Lung microvascular endothelial cell (primary cell): ENCODE data around the gene RELN. TPM values are rescaled to one million over a fixed set of nuclear protein-coding genes. Genes with fewer than 3 reads are reported as not detected.
A peak's percentile ranks its signal among the peaks of the same experiment; 100 is the strongest.
"Not testable (repeated sequence)": the region's sequence is repeated elsewhere in the genome, so short reads cannot be mapped to it uniquely, and the experiment has no call there.

Source experiments
- DNase-seq, 2 donors: peaks; one replicate each; pipeline versions ENCODE4 v3.0.0 to v3.0.0-alpha.2; 2010; ENCODE audit warnings: low read depth in 2 of 2
- total RNA-seq: library from RNA; depleted of rRNA; stranded (reverse); fragments of >200 nt; gene quantifications from 2 replicates; pipeline ENCODE4 v1.2.1, GENCODE V29; 2014

RELN gene
- total RNA-seq, 1 donor from 2014 or later, result 1,451 TPM

DNA sequence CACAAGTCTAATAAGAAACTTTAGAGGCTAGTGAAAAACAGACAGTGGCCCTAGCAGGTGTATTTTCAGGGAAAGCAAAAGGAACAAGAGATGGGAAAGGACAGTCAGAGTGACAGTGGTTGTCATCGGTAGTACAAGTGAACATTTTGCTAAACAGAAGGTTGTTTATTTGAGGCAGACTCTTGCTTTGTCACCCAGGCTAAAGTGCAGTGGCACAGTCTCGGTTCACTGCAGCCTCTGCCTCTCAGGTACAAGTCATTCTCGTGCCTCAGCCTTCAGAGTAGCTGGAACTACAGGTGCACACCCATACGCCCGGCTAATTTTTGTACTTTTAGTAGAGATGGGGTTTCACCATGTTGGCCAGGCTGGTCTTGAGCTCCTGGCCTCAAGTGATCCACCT, 195.8 kb downstream of the RELN start:
- no peak for DNase-seq

- DNase-seq, result no peak
These were observed 197.6 kb downstream of the RELN start for GRCh38 chr7:103791894-103792293.

DNA sequence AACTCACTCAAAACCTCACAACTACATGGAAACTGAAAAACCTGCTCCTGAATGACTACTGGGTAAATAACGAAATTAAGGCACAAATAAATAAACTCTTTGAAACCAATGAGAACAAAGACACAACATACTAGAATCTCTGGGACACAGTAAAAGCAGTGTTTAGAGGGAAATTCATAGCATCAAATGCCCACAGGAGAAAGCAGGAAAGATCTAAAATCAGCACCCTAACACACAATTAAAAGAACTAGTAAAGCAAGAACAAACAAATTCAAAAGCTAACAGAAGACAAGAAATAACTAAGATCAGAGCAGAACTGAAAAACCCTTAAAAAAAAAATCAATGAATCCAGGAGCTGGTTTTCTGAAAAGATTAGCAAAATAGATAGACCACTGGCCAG, 202.4 kb downstream of the RELN start:
- DNase-seq, result not testable (repeated sequence)

- no peak for DNase-seq
These were observed 204.7 kb downstream of the RELN start for GRCh38 chr7:103784646-103785286.

DNA sequence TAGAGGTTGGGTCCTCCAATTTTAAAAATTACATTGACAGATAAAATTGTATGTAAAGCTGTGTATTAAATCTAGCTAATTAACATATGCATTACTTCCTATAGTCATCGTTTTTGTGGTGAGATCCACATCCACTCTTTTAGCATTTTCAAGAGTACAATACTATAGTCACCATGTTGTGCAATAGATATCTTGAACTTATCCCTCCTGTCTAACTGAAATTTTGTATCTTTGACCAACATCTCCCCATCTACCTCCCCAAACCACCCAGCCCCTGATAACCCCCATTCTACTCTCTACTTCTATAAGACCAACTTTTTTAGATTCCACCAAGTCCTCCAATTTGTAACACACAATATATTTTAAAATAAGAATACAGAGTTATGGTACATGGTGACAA, 208.0 kb downstream of the RELN start:
- no peak for DNase-seq

DNA sequence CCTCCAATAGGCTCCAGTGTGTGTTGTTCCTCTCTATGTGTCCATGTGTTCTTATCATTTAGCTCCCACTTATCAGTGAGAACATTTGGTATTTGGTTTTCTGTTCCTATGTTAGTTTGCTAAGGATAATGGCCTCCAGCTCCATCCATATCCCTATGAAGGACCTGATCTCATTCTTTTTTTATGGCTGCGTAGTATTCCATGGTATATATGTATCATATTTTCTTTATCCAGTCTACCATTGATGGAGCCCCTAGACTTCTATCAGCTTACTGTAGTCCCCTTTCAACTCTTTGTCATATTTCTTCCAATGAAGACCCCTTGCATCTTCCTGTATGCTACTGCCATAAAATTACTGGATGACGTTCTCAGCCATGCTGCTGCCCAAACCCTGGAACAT, 208.9 kb downstream of the RELN start:
- DNase-seq, result not testable (repeated sequence)

DNA sequence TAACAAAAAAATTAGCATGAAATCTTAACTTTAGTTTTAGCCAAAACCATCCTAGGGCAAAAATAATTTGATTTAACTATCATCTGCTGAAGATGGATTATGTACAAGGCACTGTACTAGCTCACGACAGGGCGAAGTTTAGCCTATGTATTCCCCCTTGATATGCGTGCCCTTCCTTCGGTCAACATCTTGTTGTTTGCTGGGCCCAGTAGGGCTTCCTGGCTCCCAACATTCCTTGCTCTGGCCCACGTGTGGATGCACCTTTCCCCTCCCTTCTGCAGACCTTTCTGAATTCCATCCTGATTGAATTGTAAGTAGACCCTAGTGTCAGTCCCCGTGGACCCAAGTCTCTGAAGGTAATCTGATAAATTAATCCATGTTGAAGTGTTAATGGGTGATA, 212.0 kb downstream of the RELN start:
- no peak for DNase-seq

DNA sequence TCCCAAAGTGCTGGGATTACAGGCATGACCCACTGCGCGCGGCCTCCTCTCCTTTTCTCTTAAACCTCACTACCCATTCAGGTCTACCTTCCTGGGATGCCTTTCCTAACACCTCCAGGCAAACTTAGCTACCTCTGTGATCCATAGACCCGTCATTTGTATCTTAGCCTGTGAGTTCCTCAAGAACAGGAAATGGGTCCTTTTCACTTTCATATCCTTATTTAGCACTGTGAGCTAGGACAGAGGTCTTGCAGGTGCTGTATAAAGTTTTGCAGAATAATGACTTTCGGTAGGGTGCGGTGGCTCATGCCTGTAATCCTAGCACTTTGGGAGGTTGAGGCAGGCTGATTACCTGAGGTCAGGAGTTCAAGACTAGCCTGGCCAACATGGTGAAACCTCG, 215.7 kb downstream of the RELN start:
- DNase-seq, result no peak

DNA sequence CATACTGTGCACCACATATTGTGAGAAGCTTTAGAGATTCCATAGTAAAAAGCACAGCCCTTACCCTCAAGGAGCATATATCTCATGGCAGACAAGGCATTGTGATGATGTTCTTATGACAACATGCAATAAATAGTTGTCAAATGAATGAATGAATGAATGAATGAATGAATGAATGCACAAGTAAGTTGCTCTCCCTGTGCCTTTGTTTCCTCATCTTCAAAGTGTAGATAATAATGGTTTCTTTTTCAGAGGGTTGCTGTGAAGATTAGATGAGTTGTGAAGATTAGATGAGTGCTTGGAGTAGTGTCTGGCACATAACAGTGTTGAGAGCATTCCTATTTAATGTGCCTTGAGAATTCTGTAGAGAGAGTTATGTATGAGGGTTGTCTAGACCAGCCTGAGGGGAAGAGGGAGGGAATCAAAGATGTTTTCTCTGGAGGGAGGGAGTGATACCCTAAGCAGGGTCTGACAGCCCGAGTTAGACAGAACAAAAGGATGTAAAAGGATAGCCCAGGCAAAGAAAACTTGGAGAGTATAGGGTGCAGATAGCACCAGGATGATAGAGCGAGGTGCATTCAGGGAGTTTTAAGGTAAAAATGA, 217.2 kb downstream of the RELN start:
- no peak for DNase-seq

GRCh38 chr7:103771294-103771693, 218.2 kb downstream of the RELN start:
- no peak for DNase-seq

DNA sequence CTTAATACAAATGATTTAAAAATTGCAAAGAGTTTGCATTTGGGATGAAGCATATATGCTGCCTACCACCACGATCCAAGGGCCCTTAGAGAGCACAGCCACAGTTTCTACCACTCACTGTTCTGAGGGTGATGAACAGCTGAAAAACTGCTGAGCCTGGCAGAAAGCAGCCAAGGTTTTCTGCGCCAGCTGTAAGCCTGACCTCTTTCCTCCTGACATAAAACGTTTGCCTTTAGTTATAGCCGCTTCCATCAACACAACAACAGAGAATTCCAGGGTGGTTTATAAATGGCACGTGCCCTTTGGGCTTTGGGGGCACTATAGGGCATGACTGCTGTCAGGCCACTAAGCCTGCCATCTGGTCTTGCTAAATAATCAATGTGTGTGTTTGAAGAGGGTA, 222.8 kb downstream of the RELN start:
- DNase-seq, result no peak

DNA sequence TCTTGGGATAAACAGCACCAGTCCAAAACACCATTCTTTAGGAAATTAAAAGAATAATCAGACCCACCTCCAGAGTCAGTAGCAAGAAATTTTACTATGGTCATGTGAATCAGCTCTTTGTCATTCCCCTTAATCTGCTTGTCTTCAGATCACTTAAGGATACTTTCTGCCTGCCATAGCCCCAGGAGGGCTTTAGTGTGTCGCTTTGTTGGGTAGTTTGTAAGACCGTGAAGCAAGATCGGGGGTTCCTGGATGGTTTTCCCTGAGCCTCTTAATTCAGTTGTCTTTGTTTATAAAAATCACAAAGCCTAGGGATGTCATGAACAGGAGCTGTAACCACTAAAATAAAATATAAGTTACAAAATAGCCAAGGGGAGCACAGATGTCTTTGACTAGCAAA, 223.6 kb downstream of the RELN start:
- no peak for DNase-seq

DNA sequence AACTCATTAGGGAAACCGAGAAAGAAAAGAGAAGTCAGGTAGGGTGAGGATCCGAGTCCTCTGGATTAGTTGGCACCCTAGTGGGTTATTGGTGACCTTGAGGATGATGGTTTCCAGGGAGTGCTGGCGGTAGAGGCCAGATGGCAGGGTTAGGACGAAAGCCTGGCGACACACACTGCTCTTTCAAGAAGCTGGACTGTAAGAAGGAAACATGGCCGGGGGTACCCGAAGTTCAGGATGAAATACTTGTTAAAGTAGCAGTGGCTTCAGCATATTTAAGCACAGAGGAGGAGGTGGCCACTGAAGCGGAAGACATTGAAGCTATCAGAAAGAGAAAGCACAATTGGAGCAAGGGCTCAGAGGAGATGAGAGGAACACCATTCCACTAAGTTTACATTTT, 224.6 kb downstream of the RELN start:
- DNase-seq, result no peak

- no peak for DNase-seq
These were observed 226.6 kb downstream of the RELN start for GRCh38 chr7:103762877-103763276.

GRCh38 chr7:103762065-103762760, 227.2 kb downstream of the RELN start:
- DNase-seq, result no peak

GRCh38 chr7:103752995-103753394, 236.5 kb downstream of the RELN start:
- DNase-seq, result peak; percentile 10 to 21

DNA sequence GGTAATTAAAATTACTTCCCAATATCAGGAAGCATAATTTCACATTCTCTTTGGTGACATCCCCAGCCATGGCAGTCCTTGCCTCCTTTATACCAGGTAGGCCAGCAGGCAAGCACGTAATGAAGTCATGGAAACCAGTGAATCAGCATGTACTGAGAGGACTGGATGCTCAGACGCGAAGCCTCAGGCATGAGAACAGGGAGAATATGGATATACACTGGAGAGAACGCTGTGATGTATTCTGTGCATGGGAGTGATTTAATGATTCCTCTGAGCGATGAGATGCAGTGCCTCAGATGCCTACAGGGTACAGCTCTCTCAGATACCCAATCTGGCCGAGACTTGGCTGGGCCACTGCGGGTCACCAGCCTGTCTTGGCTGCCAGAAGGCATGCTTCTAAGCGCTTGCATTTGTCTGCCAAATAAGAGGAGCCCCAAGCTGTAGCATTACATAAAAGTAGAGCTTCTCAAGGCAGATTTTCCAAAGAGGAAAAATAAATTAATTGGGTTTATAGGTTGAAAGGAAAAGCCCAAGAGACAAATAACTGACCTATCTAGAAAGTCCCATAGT, 238.1 kb downstream of the RELN start:
- no peak for DNase-seq

DNA sequence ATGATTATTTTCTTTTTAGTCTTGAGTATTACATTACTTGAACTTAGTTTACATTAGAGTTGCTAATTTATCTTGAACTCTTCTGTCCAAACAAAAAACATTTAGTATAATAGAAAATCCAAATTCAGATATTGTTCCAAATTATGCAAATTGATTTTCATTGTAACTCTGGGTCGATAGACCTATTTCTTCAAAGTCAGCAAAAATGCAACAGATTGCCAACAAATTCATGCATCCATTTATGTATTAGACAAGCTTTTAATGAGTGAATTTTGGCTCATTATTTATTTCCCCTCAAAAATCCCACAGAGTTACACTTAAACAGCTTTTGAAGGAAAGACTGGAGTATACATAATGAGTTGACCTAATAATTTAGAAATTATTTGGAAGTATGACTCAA, 240.8 kb downstream of the RELN start:
- no peak for DNase-seq

DNA sequence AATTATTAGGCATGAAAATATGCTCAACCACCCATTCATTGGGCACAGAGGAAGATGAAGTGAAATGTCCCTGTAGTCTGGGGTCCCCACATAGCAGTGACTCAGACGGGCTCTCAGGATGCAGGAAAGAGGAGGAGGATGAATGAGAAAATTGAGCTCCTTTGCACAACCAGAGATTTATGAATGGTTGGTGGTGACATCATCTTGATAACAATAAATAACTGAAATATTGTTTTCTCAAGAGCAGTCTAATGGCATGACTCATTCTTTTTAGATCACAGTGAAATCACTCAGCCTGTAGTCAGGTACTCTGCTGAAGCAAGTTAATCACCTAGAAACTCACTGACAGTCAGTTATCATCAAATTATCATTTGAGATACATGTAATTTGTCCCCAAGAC, 254.1 kb downstream of the RELN start:
- DNase-seq, result peak; percentile 33 to 68

DNA sequence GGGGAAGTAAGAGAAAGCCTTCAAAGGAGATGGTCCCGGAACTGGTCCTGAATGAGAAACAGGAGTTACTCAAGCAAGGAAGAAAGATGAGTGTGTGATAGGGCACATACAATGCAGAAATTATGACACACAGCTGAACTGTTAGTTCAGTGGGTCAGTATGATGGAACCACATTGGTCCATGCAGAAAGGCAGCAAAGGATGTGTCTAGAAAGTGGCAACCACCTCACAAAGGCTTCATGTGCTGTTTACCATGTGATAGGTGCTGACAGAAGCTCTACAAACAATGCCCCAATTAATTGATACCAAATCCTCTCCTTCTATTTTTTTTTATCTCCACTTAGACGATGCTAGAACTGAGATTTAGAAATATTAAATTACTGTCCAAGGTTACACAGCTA, 258.3 kb downstream of the RELN start:
- DNase-seq, result no peak

- no peak for DNase-seq
These were observed 260.4 kb downstream of the RELN start for GRCh38 chr7:103729026-103729425.

GRCh38 chr7:103727982-103728610, 261.4 kb downstream of the RELN start:
- no peak for DNase-seq
